Measurements from ENCODE around the gene SCD. TPM values are rescaled to one million over a fixed set of nuclear protein-coding genes. Genes with fewer than 3 reads are reported as not detected.

Gene SCD
- polyA plus RNA-seq, 1 experiment: 32.1 TPM

DNA sequence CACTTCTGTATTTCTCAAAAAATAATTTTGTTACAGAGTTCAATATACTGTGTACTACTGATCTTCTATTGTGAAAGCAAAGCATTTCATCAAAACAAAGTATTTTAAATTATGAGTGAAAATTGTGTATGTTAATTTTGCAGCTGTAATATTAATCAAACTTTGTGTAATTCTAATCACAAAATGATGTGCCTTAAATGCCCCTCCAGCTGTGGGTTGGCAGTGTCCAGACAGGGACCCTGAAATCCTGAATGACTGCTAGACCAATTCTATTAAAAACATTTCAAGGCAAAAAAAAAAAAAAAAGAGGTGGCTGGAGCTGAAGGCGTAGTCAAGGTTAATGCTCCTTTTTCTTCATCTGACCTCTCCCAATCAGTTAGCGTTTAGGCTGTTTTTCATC is 36.2 kb downstream of the SCD start:
- Histone ChIP-seq H3K36me3 (ENCODE audit: control insufficient read depth, insufficient read depth, low read length) (peaks cover 2% of the 10 kb centered on the region; the same call in 1 of the 2 replicates), H3K27me3 (ENCODE audit: control insufficient read depth, insufficient read depth, low read length) (no peaks in the 10 kb centered on the region), H3K4me3 (ENCODE audit: low read depth, low read length) (no peak overlapping the region)
- TF ChIP-seq CTCF (IDR thresholded peaks at IDR 0.05; ENCODE audit: insufficient read depth, low read depth, low read length): no peak
- CTCF ChIA-PET: no interaction called here
- DNase-seq (ENCODE audit: low read depth): no peak
- POLR2A ChIA-PET: no interaction called here

DNA sequence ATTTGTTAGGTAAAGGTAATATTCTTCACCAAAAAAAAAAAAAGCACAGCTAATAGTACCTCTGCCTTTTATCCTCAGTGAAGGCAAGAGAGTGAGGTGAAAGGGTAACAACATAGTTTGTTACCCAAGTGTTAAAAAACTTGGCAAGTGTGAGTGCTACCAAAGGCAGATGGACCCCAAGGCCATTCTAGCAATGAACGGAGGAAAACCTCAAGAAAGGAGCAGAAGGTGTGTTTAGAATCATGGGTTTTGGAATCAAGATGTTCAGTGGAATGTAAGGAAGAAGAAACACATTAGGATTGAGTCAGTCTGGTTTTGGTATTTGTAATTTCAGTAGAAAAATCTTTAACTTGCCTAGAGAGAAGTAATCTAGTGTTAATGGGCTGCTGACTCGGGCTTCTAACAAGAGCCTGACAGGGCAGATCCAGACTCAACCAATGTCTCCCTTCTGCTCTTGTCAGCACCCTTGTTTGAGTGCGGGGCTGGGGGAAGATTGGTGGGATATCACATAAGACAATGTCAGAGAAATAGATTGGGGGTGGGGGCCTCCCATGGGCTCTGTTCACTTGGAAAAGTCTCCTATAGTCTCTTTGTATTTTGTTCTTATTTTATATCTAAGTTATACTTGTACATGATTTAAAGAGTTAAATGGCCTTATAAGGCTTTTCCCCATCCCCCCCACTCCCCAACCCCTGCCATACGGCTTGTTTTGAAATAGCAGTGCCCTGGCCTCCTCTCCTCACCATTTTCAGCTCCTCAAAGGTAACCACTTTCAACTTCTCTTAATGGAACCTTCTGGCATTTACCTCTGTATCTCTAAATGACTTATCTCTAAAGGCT is 44.4 kb downstream of the SCD start:
- ChIA-PET POLR2A (no interaction called here), CTCF (interaction anchor here (0.9 kb wide), 1 partner anchor 42 kb away, joined by 3 read pairs; no protein-coding TSS in a partner anchor)
- no peak overlapping the region for H3K4me3 ChIP-seq (ENCODE audit: low read depth, low read length)

GRCh38 chr10:100392686-100393003 is 45.6 kb downstream of the SCD start:
- H3K4me3 ChIP-seq (ENCODE audit: low read depth, low read length): no peak overlapping the region
- no peaks in the 10 kb centered on the region for H3K36me3 ChIP-seq (ENCODE audit: control insufficient read depth, insufficient read depth, low read length)
- CTCF ChIA-PET: no interaction called here
- POLR2A ChIA-PET: no interaction called here
- TF ChIP-seq CTCF (IDR thresholded peaks at IDR 0.05; ENCODE audit: insufficient read depth, low read depth, low read length): no peak
- no peaks in the 10 kb centered on the region for H3K27me3 ChIP-seq (ENCODE audit: control insufficient read depth, insufficient read depth, low read length)
- DNase-seq (ENCODE audit: low read depth): no peak

More for the DNA sequence above, 44.4 kb downstream of the SCD start:
- Histone ChIP-seq H3K36me3 (ENCODE audit: control insufficient read depth, insufficient read depth, low read length) (no peaks in the 10 kb centered on the region), H3K27me3 (ENCODE audit: control insufficient read depth, insufficient read depth, low read length) (no peaks in the 10 kb centered on the region)
- no peak for DNase-seq (ENCODE audit: low read depth)
- TF ChIP-seq CTCF (IDR thresholded peaks at IDR 0.05; ENCODE audit: insufficient read depth, low read depth, low read length): no peak

DNA sequence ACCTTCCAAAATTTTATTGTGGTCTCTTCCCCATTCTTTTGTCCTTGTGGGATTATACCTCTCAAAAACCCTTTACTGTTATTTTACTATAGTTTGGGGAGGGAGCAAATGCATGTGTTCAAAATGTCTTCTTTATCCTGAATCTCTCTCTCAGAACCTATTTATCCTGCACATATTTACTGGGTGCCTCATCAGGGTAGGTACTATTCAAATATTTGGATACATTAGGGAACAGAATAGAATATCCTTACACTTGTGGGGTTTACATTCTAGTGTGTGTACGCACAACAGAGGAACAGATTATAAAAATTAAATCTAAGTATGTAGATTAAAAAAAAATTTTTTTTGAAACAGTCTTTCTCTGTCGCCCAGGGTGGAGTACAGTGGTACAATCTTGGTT is 48.6 kb downstream of the SCD start:
- no peak for DNase-seq (ENCODE audit: low read depth)
- H3K4me3 ChIP-seq (ENCODE audit: low read depth, low read length): no peak overlapping the region
- POLR2A ChIA-PET: no interaction called here
- no peak for TF ChIP-seq CTCF (IDR thresholded peaks at IDR 0.05; ENCODE audit: insufficient read depth, low read depth, low read length)
- H3K27me3 ChIP-seq (ENCODE audit: control insufficient read depth, insufficient read depth, low read length): no peaks in the 10 kb centered on the region
- H3K36me3 ChIP-seq (ENCODE audit: control insufficient read depth, insufficient read depth, low read length): no peaks in the 10 kb centered on the region
- CTCF ChIA-PET: no interaction called here

- no peak overlapping the region for H3K4me3 ChIP-seq (ENCODE audit: low read depth, low read length)
- DNase-seq (ENCODE audit: low read depth): no peak
- POLR2A ChIA-PET: no interaction called here
- no peak for TF ChIP-seq CTCF (IDR thresholded peaks at IDR 0.05; ENCODE audit: insufficient read depth, low read depth, low read length)
- no peaks in the 10 kb centered on the region for H3K36me3 ChIP-seq (ENCODE audit: control insufficient read depth, insufficient read depth, low read length)
- CTCF ChIA-PET: no interaction called here
- H3K27me3 ChIP-seq (ENCODE audit: control insufficient read depth, insufficient read depth, low read length): no peaks in the 10 kb centered on the region
Observed at GRCh38 chr10:100396605-100397004, 49.6 kb downstream of the SCD start.
